NCI-H2107 (cell line): Measurements from ENCODE around the gene FAM174B.

Source experiments
- DNase-seq: peaks from one replicate; lab custom pipeline; 2025; lab: John Stamatoyannopoulos, UW

Gene FAM174B

DNA sequence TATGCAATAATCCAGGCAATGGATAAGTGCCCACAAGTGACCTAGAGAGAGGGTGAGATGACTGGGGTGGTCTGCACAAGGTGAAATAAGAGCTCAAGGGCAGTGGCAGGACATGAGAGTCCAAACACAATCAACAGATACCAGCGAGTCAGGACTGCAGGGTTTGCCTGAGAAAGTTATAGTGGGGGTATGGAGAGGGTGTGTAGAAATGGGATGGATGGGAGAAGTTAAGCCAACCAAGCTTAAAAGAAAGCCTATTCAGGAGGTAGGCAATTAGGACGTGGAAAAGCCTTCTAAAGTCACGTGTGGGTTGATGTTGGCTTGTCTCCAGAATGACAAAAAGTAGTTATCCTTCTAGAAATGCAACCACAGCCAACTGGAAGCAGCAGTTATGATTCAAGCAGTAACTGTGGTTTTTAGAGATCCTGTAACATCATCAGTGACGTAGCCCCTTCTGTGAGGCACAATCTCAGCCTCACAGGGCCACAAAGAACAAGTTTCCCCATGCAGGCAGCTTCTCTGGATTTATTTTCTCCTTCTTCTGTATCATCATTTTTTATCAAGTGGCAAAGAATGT, 56.1 kb downstream of the FAM174B start:
- no peak for DNase-seq

DNA sequence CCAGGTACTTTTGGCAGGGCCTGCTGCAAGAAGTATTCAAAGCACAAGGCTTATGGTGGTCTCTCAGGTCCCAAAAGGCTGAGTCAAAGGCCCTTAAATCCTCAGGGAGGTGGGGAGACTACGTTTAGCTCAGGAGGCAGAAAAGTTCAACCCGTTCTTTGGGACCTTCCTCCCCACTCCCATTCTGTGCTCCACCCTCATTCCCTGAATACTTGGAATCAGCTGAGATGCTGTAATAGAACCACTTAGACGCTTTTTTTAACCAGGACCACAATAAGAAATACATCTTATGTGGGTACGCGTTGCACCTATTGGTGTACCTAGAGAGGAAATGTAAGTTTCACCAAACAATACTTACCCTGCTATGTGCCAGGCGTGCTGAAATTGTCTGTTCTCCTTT, 58.0 kb downstream of the FAM174B start:
- DNase-seq: no peak

DNA sequence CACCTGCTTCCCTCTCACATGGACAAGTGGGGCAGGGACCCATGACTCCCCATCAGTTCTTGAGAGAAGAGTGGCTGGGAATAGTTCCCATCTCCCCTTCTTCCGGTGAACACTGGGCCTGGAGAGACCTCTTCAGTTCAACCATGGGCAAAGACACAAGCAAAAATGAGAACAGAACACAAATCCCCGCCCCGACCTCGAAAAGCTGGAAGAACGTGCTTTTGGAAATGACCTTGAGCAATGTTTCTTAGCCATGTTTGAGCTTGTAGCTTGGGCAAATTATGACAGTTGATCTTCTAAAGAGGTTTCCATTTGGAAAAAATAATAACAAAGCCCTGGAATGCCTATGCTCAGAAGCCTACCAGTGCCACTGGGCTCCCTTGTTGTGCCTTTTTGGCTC, 59.0 kb downstream of the FAM174B start:
- DNase-seq: no peak

DNA sequence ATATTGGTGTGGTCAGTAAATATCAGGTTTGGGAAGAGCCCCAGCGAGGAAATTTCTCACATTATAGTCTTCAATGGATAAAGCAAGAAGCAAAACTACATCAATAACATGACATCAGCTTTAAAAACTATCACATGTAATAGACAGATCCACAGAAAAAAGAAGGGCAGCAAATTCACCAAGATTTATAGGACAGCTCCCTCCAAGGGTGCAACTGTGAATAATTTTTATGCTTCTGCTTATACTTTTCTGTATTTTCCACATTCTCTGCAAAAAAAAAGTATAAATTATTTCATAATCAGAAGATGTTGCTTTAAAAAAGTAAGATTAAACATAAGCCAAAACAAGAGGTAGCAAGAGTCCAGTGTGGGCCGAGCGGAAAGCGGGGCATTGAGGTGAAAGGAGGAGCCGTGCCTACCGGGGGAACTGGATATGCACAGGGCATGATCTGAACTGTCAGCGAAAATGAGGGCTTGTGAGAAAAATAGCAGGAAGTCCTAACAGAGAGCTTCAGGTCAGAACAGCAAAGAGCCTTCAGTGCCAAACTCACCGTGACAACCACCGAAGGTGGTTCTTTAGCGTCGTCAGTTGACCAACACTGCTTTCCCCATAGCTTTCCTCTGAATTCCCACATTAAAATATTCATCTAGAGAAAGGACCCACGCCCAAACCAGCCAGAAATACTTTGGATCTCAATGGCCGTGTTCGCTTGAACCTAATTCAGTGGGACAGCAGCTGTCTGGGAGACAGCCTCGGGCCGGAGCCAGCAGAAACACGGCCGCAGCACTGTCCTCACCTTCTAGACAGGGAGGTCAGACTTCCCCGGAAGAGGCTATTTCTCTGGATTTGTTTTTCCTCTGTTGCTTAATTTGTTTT, 59.8 kb downstream of the FAM174B start:
- no peak for DNase-seq

DNA sequence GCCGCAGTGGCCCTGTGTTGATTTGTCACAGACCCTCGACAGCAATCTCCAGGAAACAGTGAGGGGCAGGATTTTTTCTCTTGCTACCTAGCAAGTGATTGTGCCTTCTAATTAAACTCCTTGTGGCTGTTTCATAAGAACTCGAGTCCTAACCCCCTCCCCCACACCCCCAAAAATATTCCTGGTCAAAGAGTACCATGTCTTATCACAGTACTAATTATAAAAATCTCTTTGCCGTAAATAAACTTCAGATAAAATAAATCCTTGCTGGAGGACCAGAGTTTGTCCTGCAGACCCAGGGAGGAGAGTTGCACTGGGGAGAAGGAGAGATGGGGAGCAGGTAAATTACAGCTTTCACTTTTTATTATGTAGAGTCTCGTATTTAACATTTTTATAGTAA, 64.3 kb downstream of the FAM174B start:
- no peak for DNase-seq

DNA sequence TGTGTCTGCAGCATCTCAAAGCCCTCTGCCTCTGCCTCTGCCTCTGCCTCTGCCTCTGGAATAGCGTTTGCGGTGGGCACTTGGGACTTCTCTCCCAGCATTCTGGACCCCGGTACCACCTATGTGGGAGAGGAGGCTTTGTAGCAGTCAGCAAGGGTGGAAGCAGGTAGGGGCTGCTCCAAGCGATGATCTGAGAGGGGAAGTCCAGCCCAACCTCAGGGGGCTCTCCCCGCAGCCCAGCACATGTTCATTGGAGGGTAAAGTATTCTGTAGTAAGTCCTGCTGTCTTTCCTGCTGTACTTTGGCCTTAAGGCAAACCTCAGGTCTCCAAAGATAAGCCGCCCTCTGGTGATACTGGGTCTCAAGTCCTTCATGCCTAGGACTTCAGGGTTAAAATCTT, 68.6 kb downstream of the FAM174B start:
- no peak for DNase-seq

- DNase-seq: no peak
Measured at GRCh38 chr15:92586383-92586942, 69.1 kb downstream of the FAM174B start.

DNA sequence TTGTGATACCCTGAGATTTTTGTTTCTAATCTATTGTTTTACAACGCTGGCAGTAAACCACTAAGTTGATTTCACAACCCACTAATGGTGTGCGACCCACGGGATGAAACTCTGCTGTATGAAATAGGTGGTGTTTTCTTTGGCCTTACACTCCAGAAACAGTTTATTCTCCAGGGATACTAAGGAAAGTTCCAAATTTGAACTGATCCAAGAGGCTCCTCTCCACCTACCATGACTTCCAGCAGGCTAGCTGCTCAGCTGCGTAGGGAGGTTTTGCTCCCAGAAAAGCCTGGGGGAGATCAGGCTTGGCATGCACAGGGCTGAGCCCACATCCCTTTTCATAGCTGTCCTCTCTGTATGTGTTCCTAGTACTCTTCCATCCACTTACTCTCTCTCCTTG, 71.5 kb downstream of the FAM174B start:
- no peak for DNase-seq

DNA sequence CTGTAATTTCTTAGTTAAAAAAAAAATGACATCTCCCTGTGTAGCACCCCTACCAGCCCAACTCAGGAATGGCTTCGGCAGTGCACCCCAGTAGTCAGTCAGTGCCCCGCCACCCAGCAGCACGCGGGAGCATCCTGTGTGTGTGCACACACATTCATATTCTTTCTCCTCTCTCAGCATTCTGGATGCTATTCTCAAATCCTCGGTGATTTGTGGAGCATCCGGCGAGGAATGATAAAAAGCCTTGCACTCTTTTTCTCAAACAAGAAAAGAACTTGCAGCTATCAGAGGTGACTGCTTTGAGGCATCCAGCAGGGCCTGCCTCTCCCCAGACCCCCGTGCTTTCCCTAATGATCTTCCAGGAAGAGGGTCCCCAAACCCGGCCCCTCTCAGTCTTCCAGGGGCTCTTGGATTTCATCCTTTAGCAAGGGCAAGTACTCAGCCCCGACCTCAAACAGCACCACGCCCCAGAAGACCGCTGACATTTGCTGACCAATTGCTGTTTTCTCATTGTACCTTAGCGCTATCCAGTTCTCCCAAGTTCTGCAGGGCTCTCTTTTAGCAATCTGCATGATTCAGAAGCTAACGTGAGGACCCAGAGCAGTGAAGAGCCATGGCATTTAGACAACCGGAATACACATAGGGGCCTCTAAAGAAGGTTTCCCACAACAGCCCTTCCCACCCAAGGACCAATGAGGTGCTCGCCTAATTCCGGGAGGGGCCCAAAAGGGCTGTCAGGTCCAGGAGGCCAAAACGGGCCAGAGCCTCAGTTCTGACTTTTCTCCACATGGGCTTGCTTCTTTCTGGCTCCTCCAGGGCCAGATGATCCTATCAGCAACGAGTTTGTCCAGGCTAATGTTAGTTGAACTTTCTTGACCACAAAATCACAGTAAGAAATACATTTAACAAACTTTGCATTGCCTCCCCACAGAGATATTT, 72.2 kb downstream of the FAM174B start:
- no peak for DNase-seq

GRCh38 chr15:92582206-92582605, 73.4 kb downstream of the FAM174B start:
- no peak for DNase-seq

DNA sequence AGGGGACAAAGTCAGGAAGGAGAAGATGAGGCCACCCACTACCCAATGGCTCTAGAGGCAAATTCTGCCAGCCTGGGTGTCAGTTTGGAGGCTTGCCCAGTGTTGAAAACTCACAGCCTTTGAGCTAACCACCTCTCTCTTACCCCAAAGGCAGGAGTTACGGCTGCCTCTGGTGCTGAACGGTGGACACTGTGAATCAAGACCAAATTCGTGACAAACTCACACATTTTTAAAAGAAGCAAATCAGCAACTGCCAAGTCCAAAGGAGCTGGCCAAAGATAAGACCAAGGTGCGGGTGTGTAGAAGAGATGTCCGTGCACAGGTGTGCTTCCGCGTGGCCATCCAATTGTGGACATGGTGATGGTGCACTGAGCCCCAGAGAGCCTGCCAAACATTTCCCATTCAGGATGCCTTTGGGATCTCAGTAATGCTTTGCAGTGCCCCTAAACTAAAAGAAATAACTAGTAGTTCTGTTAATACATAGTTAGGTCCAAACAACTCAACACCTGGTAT, 74.6 kb downstream of the FAM174B start:
- no peak for DNase-seq

DNA sequence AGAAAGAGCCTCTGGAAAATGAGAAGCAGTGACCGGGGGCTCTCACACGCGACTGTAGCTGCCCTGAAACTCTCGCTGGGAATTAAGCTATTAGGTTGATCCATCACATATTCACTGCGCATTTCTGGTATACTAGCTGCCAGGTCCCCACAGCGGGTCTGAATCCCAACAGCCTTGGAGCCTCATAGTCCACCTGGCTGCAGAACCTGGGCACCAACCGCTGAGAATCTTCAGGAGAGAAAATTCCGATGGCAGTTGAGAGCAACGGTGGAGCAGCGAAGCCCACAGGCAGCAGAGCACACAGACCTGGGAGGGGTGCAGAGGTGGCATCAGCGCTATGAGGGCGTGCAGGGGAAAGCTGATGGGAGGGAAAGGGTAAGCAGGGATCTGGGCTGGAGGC, 75.1 kb downstream of the FAM174B start:
- no peak for DNase-seq

- no peak for DNase-seq
Measured at GRCh38 chr15:92579931-92580470, 75.6 kb downstream of the FAM174B start.

DNA sequence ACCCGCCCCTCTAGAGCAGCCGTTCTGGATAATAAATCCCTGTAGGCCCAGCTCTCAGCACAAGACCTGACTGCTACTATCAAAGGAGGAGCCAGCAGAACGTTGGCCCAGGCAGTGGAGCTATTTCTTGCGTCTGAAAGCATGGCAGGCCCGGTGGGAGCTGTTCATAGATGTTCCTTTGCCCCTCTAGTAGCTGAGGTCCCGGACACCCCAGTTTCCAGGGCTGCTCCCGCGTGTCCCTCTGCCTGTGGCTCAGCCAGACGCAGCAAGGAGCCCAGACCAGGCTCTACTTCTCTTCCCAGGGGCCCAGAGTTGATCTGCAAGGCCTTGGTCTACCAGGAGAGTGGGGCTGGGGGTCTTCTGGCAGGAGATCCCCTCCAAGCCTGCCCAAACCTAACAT, 76.1 kb downstream of the FAM174B start:
- DNase-seq: no peak

GRCh38 chr15:92578096-92578835, 77.3 kb downstream of the FAM174B start:
- DNase-seq: no peak

DNA sequence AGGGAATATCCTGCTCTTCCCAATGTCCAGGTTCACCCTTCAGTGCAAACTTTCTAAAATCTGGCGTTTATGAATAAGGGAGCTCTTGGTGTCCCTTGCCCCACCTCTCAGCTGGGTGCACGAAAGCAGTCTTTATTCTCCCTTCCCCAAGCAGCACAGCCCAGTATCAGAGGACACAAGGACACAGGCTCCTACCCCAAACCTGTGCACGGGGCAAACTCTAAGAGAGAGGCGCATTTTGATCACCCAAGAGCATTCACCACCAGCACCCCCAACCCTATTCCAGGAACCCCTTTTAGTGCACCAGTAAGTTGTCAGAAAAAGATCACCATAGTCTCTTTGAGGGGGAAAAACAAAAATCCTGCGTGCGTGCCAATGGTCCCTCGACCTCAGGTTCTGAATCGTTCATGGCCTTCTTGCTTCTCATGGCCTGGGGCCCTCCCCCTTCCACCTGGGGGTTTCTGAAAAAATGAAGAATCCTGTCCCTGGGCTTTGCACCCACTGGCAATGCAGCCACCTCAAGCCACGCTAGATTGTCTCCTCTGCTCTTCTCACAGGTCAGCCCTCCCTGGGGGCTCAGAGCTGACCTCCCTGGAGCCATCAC, 78.9 kb downstream of the FAM174B start:
- no peak for DNase-seq

GRCh38 chr15:92574566-92574965, 81.0 kb downstream of the FAM174B start:
- DNase-seq: no peak

- no peak for DNase-seq
Measured at GRCh38 chr15:92574161-92574560, 81.4 kb downstream of the FAM174B start.

DNA sequence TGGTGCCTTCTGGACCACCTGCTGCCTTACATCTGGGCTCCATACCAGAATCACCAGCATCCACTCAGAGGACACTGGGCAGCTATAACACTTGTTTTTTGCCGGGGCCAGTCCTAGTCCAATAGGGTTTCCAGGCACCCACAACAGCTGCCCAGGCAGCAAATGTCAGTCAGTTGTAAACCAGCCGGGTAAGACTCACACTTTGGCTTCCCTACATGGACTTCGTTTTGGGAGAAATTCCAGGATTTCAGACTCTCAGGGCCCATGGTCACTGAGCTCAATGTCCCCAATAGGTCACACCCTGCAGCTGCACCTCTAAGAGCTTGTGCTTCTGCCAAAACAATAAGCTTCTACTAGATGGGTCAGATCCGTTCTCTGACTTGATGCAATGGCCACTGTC, 83.8 kb downstream of the FAM174B start:
- no peak for DNase-seq

- peak; percentile 4 for DNase-seq
Measured at GRCh38 chr15:92570391-92570790, 85.2 kb downstream of the FAM174B start.

DNA sequence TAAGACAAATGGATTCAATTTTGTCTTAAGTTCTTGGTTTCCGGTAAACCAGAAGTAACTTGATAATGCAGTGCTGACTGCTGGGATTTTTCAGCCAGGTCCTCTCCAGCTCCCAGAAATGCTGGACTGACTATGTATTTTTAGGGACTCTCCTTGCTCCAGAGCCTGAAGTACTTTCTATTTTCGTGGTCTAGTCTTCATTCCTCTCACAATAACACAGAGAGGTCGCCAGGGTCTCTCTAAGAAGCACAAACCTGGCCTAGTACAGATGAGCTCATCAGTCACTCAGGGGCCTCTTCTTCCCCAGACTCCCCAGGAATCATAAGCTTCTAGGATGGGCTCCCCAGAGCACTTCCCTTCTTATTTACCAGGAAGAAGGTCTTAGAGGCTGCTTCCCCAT, 85.8 kb downstream of the FAM174B start:
- no peak for DNase-seq
